Peyer's patch (tissue), 4 donors: ENCODE data around the gene ARSH.
"Not testable (repeated sequence)": the region's sequence is repeated elsewhere in the genome, so short reads cannot be mapped to it uniquely, and the experiment has no call there.

ENCODE experiments used
- POLR2A ChIP-seq, 2 donors: fragments of 450-650 bp; IDR thresholded peaks; one replicate each; pipeline ENCODE4 v1.5.1; 2017; ENCODE audit warnings: antibody characterized with exemption in 2 of 2, mild to moderate bottlenecking in 2 of 2, moderate library complexity in 2 of 2
- TF ChIP-seq, protein P1 (sequence below), 6 experiments: fragments of 450-650 bp in 4 of 6; fragments of 200-600 bp in 2 of 6; sonication (generic) in 1 of 6; IDR thresholded peaks; one replicate each; pipeline ENCODE4 v1.5.1; 2017 to 2019; ENCODE audit warnings: antibody characterized with exemption in 6 of 6, mild to moderate bottlenecking in 3 of 6, moderate library complexity in 1 of 6

DNA sequence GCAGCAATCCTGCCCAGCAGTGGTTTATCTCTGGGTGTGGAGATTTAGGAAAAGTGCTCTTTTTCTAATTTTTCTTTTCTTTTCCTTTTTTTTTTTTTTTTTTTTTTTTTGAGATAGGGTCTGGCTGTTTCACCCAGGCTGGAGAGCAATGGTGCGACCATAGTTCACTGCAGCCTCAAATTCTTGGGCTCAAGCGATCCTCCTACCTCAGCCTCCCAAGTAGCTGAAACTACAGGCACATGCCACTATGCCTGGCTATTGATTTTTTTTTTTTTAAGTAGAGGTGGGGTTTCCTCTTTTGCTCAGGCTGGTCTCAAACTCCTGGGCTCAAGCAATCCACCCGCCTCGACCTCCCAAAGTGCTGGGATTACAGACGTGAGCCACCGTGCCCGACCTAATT lies 42.9 kb upstream of the ARSH start:
- not testable (repeated sequence) for TF ChIP-seq POLR2A (IDR thresholded peaks at IDR 0.05)
- TF ChIP-seq, protein P1, sequence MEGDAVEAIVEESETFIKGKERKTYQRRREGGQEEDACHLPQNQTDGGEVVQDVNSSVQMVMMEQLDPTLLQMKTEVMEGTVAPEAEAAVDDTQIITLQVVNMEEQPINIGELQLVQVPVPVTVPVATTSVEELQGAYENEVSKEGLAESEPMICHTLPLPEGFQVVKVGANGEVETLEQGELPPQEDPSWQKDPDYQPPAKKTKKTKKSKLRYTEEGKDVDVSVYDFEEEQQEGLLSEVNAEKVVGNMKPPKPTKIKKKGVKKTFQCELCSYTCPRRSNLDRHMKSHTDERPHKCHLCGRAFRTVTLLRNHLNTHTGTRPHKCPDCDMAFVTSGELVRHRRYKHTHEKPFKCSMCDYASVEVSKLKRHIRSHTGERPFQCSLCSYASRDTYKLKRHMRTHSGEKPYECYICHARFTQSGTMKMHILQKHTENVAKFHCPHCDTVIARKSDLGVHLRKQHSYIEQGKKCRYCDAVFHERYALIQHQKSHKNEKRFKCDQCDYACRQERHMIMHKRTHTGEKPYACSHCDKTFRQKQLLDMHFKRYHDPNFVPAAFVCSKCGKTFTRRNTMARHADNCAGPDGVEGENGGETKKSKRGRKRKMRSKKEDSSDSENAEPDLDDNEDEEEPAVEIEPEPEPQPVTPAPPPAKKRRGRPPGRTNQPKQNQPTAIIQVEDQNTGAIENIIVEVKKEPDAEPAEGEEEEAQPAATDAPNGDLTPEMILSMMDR (IDR thresholded peaks at IDR 0.05), result not testable (repeated sequence)
